Tongue (tissue), 2 donors: ENCODE data around the gene RUNX2. TPM values are rescaled to one million over a fixed set of nuclear protein-coding genes. Genes with fewer than 3 reads are reported as not detected.
"Not testable (repeated sequence)": the region's sequence is repeated elsewhere in the genome, so short reads cannot be mapped to it uniquely, and the experiment has no call there.

Source experiments
- DNase-seq: peaks from one replicate; pipeline ENCODE4 v3.0.0-alpha.2; 2015
- total RNA-seq: library from RNA; depleted of rRNA; stranded (reverse); fragments of >200 nt; gene quantifications from one replicate; pipeline ENCODE4 v1.2.3, GENCODE V29; 2014

RUNX2 gene
- total RNA-seq, 1 donor from 2014 or later, result 1.7 TPM

GRCh38 chr6:45558858-45559257, 230.7 kb downstream of the RUNX2 start:
- no peak for DNase-seq

- DNase-seq, result not testable (repeated sequence)
Measured at GRCh38 chr6:45560321-45560820, 232.2 kb downstream of the RUNX2 start.

- DNase-seq, result no peak
Measured at GRCh38 chr6:45562171-45562570, 234.0 kb downstream of the RUNX2 start.

GRCh38 chr6:45563041-45563440, 234.9 kb downstream of the RUNX2 start:
- no peak for DNase-seq

- no peak for DNase-seq
Measured at GRCh38 chr6:45563844-45564243, 235.7 kb downstream of the RUNX2 start.

- DNase-seq, result peak; percentile 45
Measured at GRCh38 chr6:45566882-45567281, 238.8 kb downstream of the RUNX2 start.

- DNase-seq, result no peak
Measured at GRCh38 chr6:45567879-45568278, 239.7 kb downstream of the RUNX2 start.

- DNase-seq, result no peak
Measured at GRCh38 chr6:45568626-45569025, 240.5 kb downstream of the RUNX2 start.

- DNase-seq, result no peak
Measured at GRCh38 chr6:45569210-45569945, 241.2 kb downstream of the RUNX2 start.

GRCh38 chr6:45571159-45571558, 243.0 kb downstream of the RUNX2 start:
- DNase-seq, result no peak

GRCh38 chr6:45572833-45573232, 244.7 kb downstream of the RUNX2 start:
- no peak for DNase-seq

- no peak for DNase-seq
Measured at GRCh38 chr6:45574014-45574461, 245.9 kb downstream of the RUNX2 start.

GRCh38 chr6:45574885-45575284, 246.8 kb downstream of the RUNX2 start:
- DNase-seq, result no peak

- DNase-seq, result peak; percentile 35
Measured at GRCh38 chr6:45576648-45577624, 248.8 kb downstream of the RUNX2 start.

- DNase-seq, result no peak
Measured at GRCh38 chr6:45577836-45578504, 249.8 kb downstream of the RUNX2 start.

GRCh38 chr6:45584127-45584526, 256.0 kb downstream of the RUNX2 start:
- no peak for DNase-seq

GRCh38 chr6:45586216-45587171, 258.4 kb downstream of the RUNX2 start:
- peak; percentile 72 for DNase-seq

- no peak for DNase-seq
Measured at GRCh38 chr6:45587229-45588060, 259.3 kb downstream of the RUNX2 start.

GRCh38 chr6:45589367-45589766, 261.2 kb downstream of the RUNX2 start:
- no peak for DNase-seq

- DNase-seq, result no peak
Measured at GRCh38 chr6:45590226-45590625, 262.1 kb downstream of the RUNX2 start.
